KMS-11 (cell line): ENCODE measurements around the gene UMAD1.

Experiments
- H2AFZ ChIP-seq: fragments of 200-600 bp; sonication (generic); 2 replicates; pipeline ENCODE4 v1.6.1; 2016; ENCODE audit warnings: antibody characterized with exemption, mixed run types, low read depth
- H3K27ac ChIP-seq: fragments of 200-600 bp; sonication (generic); 2 replicates; pipeline ENCODE4 v1.6.1; 2016; ENCODE audit warnings: mild to moderate bottlenecking, mixed run types
- H3K27me3 ChIP-seq: fragments of 200-600 bp; sonication (generic); 2 replicates; pipeline ENCODE4 v1.6.1; 2017; ENCODE audit warnings: mild to moderate bottlenecking, low read depth, mixed run types, moderate library complexity; ENCODE audit not compliant: insufficient read depth
- H3K36me3 ChIP-seq: fragments of 200-600 bp; sonication (generic); 2 replicates; pipeline ENCODE4 v1.6.1; 2017; ENCODE audit warnings: mild to moderate bottlenecking, mixed run types; ENCODE audit not compliant: insufficient read depth
- H3K4me1 ChIP-seq: fragments of 200-600 bp; sonication (generic); 2 replicates; pipeline ENCODE4 v1.6.1; 2016; ENCODE audit warnings: mild to moderate bottlenecking, low read depth, mixed run types; ENCODE audit not compliant: poor library complexity, severe bottlenecking
- H3K4me2 ChIP-seq: fragments of 200-600 bp; sonication (generic); 2 replicates; pipeline ENCODE4 v1.7.0; 2016; ENCODE audit warnings: mild to moderate bottlenecking, mixed run types
- H3K4me3 ChIP-seq: fragments of 200-600 bp; sonication (generic); IDR thresholded peaks from 2 replicates; pipeline ENCODE4 v1.6.1; 2017; ENCODE audit warnings: low read depth, low read length, mixed read lengths; ENCODE audit not compliant: insufficient read depth
- H3K79me2 ChIP-seq: fragments of 200-600 bp; sonication (generic); 2 replicates; pipeline ENCODE4 v1.6.1; 2016; ENCODE audit warnings: low read depth, mixed run types; ENCODE audit not compliant: insufficient read depth
- H3K9ac ChIP-seq: fragments of 200-600 bp; sonication (generic); 2 replicates; pipeline ENCODE4 v1.6.1; 2016; ENCODE audit warnings: mild to moderate bottlenecking, mixed run types
- H4K20me1 ChIP-seq: fragments of 200-600 bp; sonication (generic); 2 replicates; pipeline ENCODE4 v1.6.1; 2016; ENCODE audit warnings: mild to moderate bottlenecking, mixed run types; ENCODE audit not compliant: insufficient read depth
- CTCF ChIP-seq: fragments of 200-600 bp; sonication (generic); conservative IDR thresholded peaks from 2 replicates; pipeline ENCODE4 v1.6.1; 2017; ENCODE audit warnings: low read depth, mild to moderate bottlenecking, antibody characterized with exemption, low read length, moderate library complexity, mixed read lengths

UMAD1 gene

DNA sequence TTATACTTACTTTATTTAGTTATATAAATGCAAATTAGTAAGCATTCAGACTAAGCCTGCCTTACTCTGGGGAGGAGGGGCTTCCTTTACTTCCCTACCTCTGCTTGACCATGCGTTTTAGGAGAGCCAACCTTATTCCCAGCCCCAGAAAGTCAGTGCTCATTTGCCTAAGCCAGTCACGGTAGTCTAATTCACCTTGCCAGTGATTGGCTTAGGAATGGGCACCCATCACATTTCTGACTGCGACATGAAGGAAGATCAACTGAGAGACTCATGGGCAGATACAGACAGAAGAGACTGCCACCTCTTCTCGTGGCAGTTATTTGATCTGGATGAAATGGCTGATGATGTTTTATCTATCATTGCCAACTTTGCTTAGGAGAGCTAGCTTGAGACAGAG lies 48.4 kb downstream of the UMAD1 start:
- H3K9ac ChIP-seq, result no peak overlapping the region
- no peaks in the 10 kb centered on the region for H3K27me3 ChIP-seq
- no peaks in the 10 kb centered on the region for H3K4me1 ChIP-seq
- H3K4me2 ChIP-seq, result no peak overlapping the region
- no peak overlapping the region for H3K27ac ChIP-seq
- no peak overlapping the region for H2AFZ ChIP-seq
- TF ChIP-seq CTCF, result no peak
- H3K36me3 ChIP-seq, result no peaks in the 10 kb centered on the region
- no peak overlapping the region for H3K4me3 ChIP-seq
- no peaks in the 10 kb centered on the region for H3K79me2 ChIP-seq
- H4K20me1 ChIP-seq, result no peaks in the 10 kb centered on the region

GRCh38 chr7:7693881-7694280 lies 53.3 kb downstream of the UMAD1 start:
- H3K79me2 ChIP-seq, result no peaks in the 10 kb centered on the region
- H3K27me3 ChIP-seq, result no peaks in the 10 kb centered on the region
- H3K27ac ChIP-seq, result no peak overlapping the region
- no peak for TF ChIP-seq CTCF
- no peak overlapping the region for H3K4me3 ChIP-seq
- no peak overlapping the region for H3K4me2 ChIP-seq
- no peak overlapping the region for H2AFZ ChIP-seq
- no peaks in the 10 kb centered on the region for H3K36me3 ChIP-seq
- no peak overlapping the region for H3K9ac ChIP-seq
- no peaks in the 10 kb centered on the region for H4K20me1 ChIP-seq
- H3K4me1 ChIP-seq, result no peaks in the 10 kb centered on the region

- H3K36me3 ChIP-seq, result no peaks in the 10 kb centered on the region
- H3K4me3 ChIP-seq, result no peak overlapping the region
- peaks cover 5% of the 10 kb centered on the region for H3K4me1 ChIP-seq
- no peak overlapping the region for H3K4me2 ChIP-seq
- H3K27me3 ChIP-seq, result no peaks in the 10 kb centered on the region
- no peak overlapping the region for H3K27ac ChIP-seq
- TF ChIP-seq CTCF, result no peak
- no peaks in the 10 kb centered on the region for H4K20me1 ChIP-seq
- no peak overlapping the region for H2AFZ ChIP-seq
- no peaks in the 10 kb centered on the region for H3K79me2 ChIP-seq
- no peak overlapping the region for H3K9ac ChIP-seq
Observed at GRCh38 chr7:7694542-7694941, 54.0 kb downstream of the UMAD1 start.

GRCh38 chr7:7695111-7695817 lies 54.7 kb downstream of the UMAD1 start:
- Histone ChIP-seq H3K4me3 (no peak overlapping the region), H3K9ac (no peak overlapping the region), H3K4me2 (no peak overlapping the region), H3K27me3 (no peaks in the 10 kb centered on the region), H4K20me1 (no peaks in the 10 kb centered on the region), H3K79me2 (no peaks in the 10 kb centered on the region), H3K36me3 (no peaks in the 10 kb centered on the region), H3K4me1 (peaks cover 7% of the 10 kb centered on the region), H3K27ac (no peak overlapping the region), H2AFZ (no peak overlapping the region)
- TF ChIP-seq CTCF, result no peak
